Gastrocnemius medialis (tissue), 4 donors: ENCODE results near the gene IMPG2.

Experiments used
- CTCF ChIP-seq, 5 experiments: fragments of 450-650 bp in 3 of 5; fragments of 200-600 bp in 2 of 5; sonication (generic) in 2 of 5; IDR thresholded peaks in 4 of 5; conservative IDR thresholded peaks in 1 of 5; 1 replicate in 4 of 5; 2 replicates in 1 of 5; pipeline ENCODE4 v1.5.1; 2016 to 2019; ENCODE audit warnings: antibody characterized with exemption in 5 of 5, mild to moderate bottlenecking in 3 of 5, moderate library complexity in 3 of 5
- POLR2A ChIP-seq, 2 donors: fragments of 450-650 bp; IDR thresholded peaks; one replicate each; pipeline ENCODE4 v1.6.1; 2017; ENCODE audit warnings: antibody characterized with exemption in 2 of 2, mild to moderate bottlenecking in 2 of 2, moderate library complexity in 2 of 2

GRCh38 chr3:101223016-101223415 is 97.4 kb downstream of the IMPG2 start:
- TF ChIP-seq CTCF (IDR thresholded peaks at IDR 0.05 in 4 of 5, conservative IDR thresholded peaks at IDR 0.05 in 1 of 5) (no peak), POLR2A (IDR thresholded peaks at IDR 0.05) (no peak)
